Erythroblast (primary cell): ENCODE results near the gene ZGLP1.

ENCODE experiments used
- GATA1 ChIP-seq: IDR thresholded peaks from 2 replicates; pipeline ENCODE4 v1.6.1; 2011; ENCODE audit warnings: low read depth, mild to moderate bottlenecking, control low read depth, low read length, moderate library complexity
- POLR2A ChIP-seq: IDR thresholded peaks from 2 replicates; pipeline ENCODE4 v1.6.1; 2011; ENCODE audit warnings: mild to moderate bottlenecking, low read length

DNA sequence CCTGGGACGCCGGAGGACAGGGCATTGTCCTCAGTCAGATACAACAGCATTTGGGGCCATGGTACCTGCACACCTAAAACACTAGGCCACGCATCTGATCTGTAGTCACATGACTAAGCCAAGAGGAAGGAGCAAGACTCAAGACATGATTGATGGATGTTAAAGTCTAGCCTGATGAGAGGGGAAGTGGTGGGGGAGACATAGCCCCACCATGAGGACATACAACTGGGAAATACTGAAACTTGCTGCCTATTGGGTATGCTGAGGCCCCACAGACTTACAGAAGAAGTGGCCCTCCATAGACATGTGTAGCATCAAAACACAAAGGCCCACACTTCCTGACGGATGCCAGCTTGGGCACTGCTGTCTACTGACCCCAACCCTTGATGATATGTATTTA lies 24.2 kb downstream of the ZGLP1 start:
- no peak for TF ChIP-seq POLR2A
- TF ChIP-seq GATA1 = no peak
